Esophagus muscularis mucosa (tissue), 4 donors: ENCODE results near the gene EIF4G3.

Experiments used
- EP300 ChIP-seq: sonication (generic); formaldehyde crosslinking; IDR thresholded peaks from one replicate; pipeline ENCODE4 v1.6.1; 2017; ENCODE audit warnings: antibody characterized with exemption
- POLR2A ChIP-seq: fragments of 450-650 bp; IDR thresholded peaks from one replicate; pipeline ENCODE4 v1.6.1; 2017; ENCODE audit warnings: antibody characterized with exemption, moderate library complexity, mild to moderate bottlenecking, low read depth
- POLR2AphosphoS5 ChIP-seq, 2 donors: sonication (generic); formaldehyde crosslinking; IDR thresholded peaks; one replicate each; pipeline ENCODE4 v1.6.1; 2017; ENCODE audit warnings: antibody characterized with exemption in 2 of 2
- TF ChIP-seq, protein P1 (sequence below), 3 experiments: fragments of 200-600 bp in 2 of 3; fragments of 450-650 bp in 1 of 3; sonication (generic) in 2 of 3; IDR thresholded peaks; one replicate each; pipeline ENCODE4 v1.5.1; 2017 to 2019; ENCODE audit warnings: antibody characterized with exemption in 3 of 3, mild to moderate bottlenecking in 2 of 3, moderate library complexity in 1 of 3

DNA sequence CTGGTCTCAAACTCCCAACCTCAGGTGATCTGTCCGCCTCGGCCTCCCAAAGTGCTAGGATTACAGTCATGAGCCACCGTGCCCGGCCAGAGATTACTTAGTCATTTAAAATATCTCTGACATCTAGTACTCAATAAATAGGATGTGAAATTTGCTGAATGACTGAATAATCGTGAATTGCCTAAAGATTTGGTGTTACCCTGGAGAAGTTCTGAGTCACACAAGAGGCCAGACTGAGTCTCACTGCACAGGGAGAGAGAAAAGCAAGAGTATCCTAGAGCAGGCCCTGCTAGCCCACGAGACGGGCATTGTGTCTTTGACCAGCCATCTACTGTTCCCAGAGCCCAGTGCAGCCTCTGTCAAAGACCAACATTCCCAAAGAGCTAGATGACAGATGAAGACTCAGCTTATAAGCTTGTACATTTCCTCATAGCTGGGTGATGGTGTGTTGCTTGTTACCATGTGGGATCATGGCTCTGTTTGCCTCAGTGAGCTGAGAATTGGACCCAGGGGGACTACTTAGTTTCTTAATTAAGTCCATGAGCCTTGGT lies 5.6 kb upstream of the EIF4G3 start:
- TF ChIP-seq, protein P1, sequence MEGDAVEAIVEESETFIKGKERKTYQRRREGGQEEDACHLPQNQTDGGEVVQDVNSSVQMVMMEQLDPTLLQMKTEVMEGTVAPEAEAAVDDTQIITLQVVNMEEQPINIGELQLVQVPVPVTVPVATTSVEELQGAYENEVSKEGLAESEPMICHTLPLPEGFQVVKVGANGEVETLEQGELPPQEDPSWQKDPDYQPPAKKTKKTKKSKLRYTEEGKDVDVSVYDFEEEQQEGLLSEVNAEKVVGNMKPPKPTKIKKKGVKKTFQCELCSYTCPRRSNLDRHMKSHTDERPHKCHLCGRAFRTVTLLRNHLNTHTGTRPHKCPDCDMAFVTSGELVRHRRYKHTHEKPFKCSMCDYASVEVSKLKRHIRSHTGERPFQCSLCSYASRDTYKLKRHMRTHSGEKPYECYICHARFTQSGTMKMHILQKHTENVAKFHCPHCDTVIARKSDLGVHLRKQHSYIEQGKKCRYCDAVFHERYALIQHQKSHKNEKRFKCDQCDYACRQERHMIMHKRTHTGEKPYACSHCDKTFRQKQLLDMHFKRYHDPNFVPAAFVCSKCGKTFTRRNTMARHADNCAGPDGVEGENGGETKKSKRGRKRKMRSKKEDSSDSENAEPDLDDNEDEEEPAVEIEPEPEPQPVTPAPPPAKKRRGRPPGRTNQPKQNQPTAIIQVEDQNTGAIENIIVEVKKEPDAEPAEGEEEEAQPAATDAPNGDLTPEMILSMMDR (IDR thresholded peaks at IDR 0.05) = no peak
- TF ChIP-seq POLR2AphosphoS5 (IDR thresholded peaks at IDR 0.05) (no peak), POLR2A (no peak), EP300 (no peak)
